Activated naive CD4-positive, alpha-beta T cell treated with anti-CD3 and anti-CD28 coated beads, Interleukin-2, amount 50 U/mL, for 24 hours (primary cell): Measurements from ENCODE around the gene TLN1.
A peak's percentile ranks its signal among the peaks of the same experiment; 100 is the strongest.

Experiments used
- H3K27ac Mint-ChIP-seq: one replicate; pipeline ENCODE4 v1.8.0; 2021; ENCODE audit warnings: mild to moderate bottlenecking, mixed read lengths
- H3K27me3 Mint-ChIP-seq: one replicate; pipeline ENCODE4 v1.8.0; 2021; ENCODE audit warnings: mixed read lengths
- H3K36me3 Mint-ChIP-seq: one replicate; pipeline ENCODE4 v1.8.0; 2021; ENCODE audit warnings: mixed read lengths
- H3K4me1 Mint-ChIP-seq: one replicate; pipeline ENCODE4 v1.8.0; 2021; ENCODE audit warnings: mixed read lengths
- H3K4me3 Mint-ChIP-seq: one replicate; pipeline ENCODE4 v1.8.0; 2021; ENCODE audit warnings: mild to moderate bottlenecking, mixed read lengths
- H3K9me3 Mint-ChIP-seq: one replicate; pipeline ENCODE4 v1.8.0; 2021; ENCODE audit warnings: mixed read lengths

Gene TLN1

DNA sequence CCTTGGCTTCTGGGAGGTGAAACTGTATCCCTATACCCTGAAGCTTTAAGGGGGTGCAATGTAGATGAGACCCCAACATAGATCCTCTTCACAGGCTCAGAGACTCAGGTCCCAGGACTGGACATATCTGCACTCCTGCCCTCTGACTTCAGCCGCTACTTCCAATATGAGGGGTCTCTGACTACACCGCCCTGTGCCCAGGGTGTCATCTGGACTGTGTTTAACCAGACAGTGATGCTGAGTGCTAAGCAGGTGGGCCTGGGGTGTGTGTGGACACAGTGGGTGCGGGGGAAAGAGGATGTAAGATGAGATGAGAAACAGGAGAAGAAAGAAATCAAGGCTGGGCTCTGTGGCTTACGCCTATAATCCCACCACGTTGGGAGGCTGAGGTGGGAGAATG is 52.9 kb downstream of the TLN1 start:
- Mint-ChIP-seq H3K4me3 (no peak overlapping the region), H3K36me3 (no peaks in the 10 kb centered on the region), H3K9me3 (no peaks in the 10 kb centered on the region), H3K4me1 (peaks cover 16% of the 10 kb centered on the region), H3K27ac (no peak overlapping the region), H3K27me3 (no peaks in the 10 kb centered on the region)

DNA sequence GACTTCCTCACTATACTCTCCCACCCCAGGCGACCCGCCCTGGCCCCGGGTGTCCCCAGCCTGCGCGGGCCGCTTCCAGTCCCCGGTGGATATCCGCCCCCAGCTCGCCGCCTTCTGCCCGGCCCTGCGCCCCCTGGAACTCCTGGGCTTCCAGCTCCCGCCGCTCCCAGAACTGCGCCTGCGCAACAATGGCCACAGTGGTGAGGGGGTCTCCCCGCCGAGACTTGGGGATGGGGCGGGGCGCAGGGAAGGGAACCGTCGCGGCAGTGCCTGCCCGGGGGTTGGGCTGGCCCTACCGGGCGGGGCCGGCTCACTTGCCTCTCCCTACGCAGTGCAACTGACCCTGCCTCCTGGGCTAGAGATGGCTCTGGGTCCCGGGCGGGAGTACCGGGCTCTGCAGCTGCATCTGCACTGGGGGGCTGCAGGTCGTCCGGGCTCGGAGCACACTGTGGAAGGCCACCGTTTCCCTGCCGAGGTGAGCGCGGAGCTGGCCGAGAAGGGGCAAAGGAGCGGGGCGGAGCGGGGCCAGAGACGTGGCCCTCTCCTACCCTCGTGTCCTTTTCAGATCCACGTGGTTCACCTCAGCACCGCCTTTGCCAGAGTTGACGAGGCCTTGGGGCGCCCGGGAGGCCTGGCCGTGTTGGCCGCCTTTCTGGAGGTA is 56.1 kb downstream of the TLN1 start:
- H3K4me1 Mint-ChIP-seq = peaks cover 16% of the 10 kb centered on the region
- peak overlapping the region; percentile 82 for H3K4me3 Mint-ChIP-seq
- no peaks in the 10 kb centered on the region for H3K9me3 Mint-ChIP-seq

GRCh38 chr9:35675204-35675603 is 56.8 kb downstream of the TLN1 start:
- Mint-ChIP-seq H3K4me1 (peaks cover 16% of the 10 kb centered on the region), H3K36me3 (no peaks in the 10 kb centered on the region), H3K9me3 (no peaks in the 10 kb centered on the region), H3K4me3 (peak overlapping the region; percentile 64), H3K27ac (no peak overlapping the region), H3K27me3 (no peaks in the 10 kb centered on the region)

More for the DNA sequence above, 56.1 kb downstream of the TLN1 start:
- H3K36me3 Mint-ChIP-seq = no peaks in the 10 kb centered on the region
- H3K27me3 Mint-ChIP-seq = no peaks in the 10 kb centered on the region
- H3K27ac Mint-ChIP-seq = no peak overlapping the region

DNA sequence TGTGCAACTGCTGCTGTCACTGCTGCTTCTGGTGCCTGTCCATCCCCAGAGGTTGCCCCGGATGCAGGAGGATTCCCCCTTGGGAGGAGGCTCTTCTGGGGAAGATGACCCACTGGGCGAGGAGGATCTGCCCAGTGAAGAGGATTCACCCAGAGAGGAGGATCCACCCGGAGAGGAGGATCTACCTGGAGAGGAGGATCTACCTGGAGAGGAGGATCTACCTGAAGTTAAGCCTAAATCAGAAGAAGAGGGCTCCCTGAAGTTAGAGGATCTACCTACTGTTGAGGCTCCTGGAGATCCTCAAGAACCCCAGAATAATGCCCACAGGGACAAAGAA is 58.0 kb downstream of the TLN1 start:
- peaks cover 16% of the 10 kb centered on the region for H3K4me1 Mint-ChIP-seq
- H3K36me3 Mint-ChIP-seq = no peaks in the 10 kb centered on the region
- H3K27me3 Mint-ChIP-seq = no peaks in the 10 kb centered on the region
- H3K9me3 Mint-ChIP-seq = no peaks in the 10 kb centered on the region
- H3K27ac Mint-ChIP-seq = no peak overlapping the region
- no peak overlapping the region for H3K4me3 Mint-ChIP-seq

- H3K4me3 Mint-ChIP-seq = peak within 1 kb of the TSS; percentile 73
Observed at GRCh38 chr9:35673132-35674024, 58.6 kb downstream of the TLN1 start, which contains the start of gene CA9. TSS of gene CA9 (plus strand) at chr9:35673928. CDS start at chr9:35673960, 32 bp downstream.

DNA sequence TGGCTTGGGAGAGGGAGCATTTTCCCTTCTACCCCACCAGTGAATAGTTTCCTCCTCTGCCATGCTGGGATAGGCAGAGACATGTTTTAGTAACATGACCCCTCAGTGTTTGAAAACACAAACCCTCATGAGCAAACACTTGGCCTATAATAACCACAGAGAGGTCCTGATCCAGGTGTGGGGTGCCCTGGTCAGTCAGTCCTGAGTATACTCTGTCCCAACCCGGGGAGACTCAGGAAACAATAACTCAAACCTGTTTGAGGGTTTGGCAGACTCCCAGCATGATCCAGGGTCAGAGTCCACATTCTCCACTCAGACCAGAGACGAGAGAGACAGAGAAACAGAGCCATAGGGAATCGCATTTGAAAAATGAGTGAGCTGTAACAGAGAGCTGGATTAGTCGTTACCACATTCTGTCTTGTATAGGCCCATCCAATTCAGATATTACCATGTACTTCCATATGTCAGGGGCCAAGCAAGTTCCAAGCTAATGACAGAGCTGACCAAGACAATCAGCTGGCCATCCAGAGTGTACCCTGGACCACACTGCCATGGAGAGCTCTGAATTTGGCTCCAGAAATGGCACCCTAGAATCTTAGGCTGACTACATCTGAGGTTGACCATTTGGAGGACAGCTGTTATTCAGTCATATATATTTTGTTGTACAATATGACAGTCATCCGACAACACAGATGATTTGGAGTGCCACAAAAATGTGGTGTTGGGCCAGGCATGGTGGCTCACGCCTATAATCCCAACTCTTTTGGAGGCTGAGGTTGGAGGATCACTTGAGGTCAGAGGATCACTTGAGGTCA is 62.5 kb downstream of the TLN1 start:
- Mint-ChIP-seq H3K4me3 (no peak overlapping the region), H3K36me3 (no peaks in the 10 kb centered on the region), H3K27ac (no peak overlapping the region), H3K27me3 (no peaks in the 10 kb centered on the region), H3K9me3 (no peaks in the 10 kb centered on the region), H3K4me1 (peaks cover 19% of the 10 kb centered on the region)

More at GRCh38 chr9:35673132-35674024, 58.6 kb downstream of the TLN1 start, which contains the start of gene CA9:
- H3K9me3 Mint-ChIP-seq = no peaks in the 10 kb centered on the region
- H3K4me1 Mint-ChIP-seq = peaks cover 16% of the 10 kb centered on the region
- H3K27ac Mint-ChIP-seq = peak within 1 kb of the TSS; percentile 76
- H3K27me3 Mint-ChIP-seq = no peaks in the 10 kb centered on the region
- no peaks in the 10 kb centered on the region for H3K36me3 Mint-ChIP-seq

DNA sequence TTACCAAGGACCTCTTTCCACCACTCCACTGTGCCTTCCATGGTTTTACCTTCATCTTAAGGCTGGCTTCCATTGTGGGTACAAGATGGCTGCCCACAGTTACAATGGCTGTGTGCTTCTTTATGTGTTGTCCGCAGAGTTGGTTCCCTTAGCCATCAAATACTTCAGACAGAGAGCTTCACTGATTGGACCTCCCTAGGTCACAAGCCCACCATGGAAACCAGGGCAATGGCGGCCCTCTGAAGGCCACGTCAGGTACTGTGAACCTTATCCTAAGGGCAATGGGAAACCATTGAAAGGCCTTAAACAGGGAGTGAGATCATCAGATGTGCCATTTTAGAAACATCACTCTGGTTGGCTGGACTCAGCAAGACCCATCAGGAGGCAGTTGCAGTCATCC is 64.1 kb downstream of the TLN1 start:
- Mint-ChIP-seq H3K27ac (no peak overlapping the region), H3K36me3 (no peaks in the 10 kb centered on the region), H3K9me3 (no peaks in the 10 kb centered on the region), H3K4me1 (peaks cover 30% of the 10 kb centered on the region), H3K4me3 (no peak overlapping the region), H3K27me3 (no peaks in the 10 kb centered on the region)

- Mint-ChIP-seq H3K9me3 (no peaks in the 10 kb centered on the region), H3K27ac (no peak overlapping the region), H3K4me3 (peak overlapping the region; percentile 26)
Observed at GRCh38 chr9:35666549-35666948, 65.4 kb downstream of the TLN1 start.

DNA sequence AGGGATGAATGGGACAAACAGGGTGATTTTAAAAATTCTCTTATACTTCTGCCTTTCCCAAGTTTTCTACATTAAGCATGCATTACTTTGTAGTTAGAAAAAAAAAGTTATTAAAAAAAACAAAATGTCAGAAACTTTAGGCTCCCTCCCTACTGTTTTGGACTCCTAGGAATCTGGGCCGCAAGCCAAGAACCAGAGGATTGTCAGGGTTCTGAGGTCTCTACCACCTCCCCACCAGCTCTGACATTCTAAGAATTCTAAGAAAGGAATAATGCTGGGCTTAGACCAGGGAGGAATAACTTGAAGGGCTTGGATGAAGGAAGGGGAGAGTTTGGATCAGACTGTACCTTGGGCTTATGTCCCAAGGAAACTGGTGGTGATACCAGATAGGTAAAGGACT is 66.0 kb downstream of the TLN1 start:
- Mint-ChIP-seq H3K27ac (no peak overlapping the region), H3K9me3 (no peaks in the 10 kb centered on the region), H3K27me3 (no peaks in the 10 kb centered on the region), H3K4me3 (peak overlapping the region; percentile 44), H3K4me1 (peaks cover 47% of the 10 kb centered on the region), H3K36me3 (no peaks in the 10 kb centered on the region)

More at GRCh38 chr9:35666549-35666948, 65.4 kb downstream of the TLN1 start:
- H3K27me3 Mint-ChIP-seq = no peaks in the 10 kb centered on the region
- H3K36me3 Mint-ChIP-seq = no peaks in the 10 kb centered on the region
- peaks cover 44% of the 10 kb centered on the region for H3K4me1 Mint-ChIP-seq

- Mint-ChIP-seq H3K27ac (peak overlapping the region; percentile 59), H3K4me3 (peak overlapping the region; percentile 86), H3K36me3 (no peaks in the 10 kb centered on the region), H3K4me1 (peaks cover 53% of the 10 kb centered on the region), H3K27me3 (no peaks in the 10 kb centered on the region), H3K9me3 (no peaks in the 10 kb centered on the region)
Observed at GRCh38 chr9:35665471-35665818, 66.5 kb downstream of the TLN1 start.

DNA sequence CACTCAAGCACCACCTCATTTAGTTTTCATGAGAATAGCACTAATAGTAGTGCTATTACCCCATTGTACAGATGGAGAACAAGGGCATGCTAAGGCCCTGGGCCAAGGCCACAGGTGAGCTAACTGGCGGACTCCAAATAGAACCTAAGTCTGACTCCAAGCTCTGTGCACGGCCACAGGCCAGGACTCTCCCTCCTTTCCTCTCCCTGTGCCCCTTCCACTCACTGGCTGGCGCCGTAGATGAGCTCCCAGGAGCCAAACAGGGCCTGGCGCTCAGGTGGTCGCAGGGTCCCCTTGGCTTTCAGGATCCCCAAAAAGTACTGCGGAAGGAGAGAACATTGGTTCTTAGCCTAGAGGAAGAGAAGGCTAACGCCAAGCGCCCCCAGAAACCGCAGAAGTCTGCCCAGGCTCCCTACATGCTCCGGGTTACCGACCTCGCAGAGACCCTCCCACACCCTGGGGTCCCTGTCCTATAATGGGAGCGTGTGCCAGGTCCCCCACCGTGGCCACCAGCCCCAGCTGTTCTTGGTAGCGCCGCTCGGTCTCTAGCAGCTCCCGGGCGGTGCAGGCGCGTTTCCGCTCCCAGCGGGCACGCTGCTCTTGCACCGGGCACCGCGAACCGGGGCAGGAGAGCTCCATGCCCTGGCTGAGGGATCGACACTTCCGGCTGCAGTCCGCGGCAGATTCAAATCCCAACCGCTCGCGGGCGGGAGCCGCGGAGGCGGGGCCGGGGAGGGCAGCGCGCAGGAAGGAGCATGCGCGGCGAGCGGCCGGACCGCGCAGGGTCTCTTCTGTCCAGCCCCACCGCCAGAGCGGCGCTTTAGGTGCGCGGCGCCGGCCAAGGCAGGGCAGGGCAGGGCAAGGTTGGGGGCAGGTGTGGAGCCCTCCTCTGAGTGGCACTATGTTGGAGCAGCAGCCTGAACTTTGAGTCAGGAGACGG is 67.2 kb downstream of the TLN1 start, which contains the start of gene ARHGEF39:
TSS of gene ARHGEF39 (minus strand) at position 665 of the 940 bp plus-strand sequence. CDS start at position 639, 26 bp downstream.
- H3K9me3 Mint-ChIP-seq = no peaks in the 10 kb centered on the region
- H3K36me3 Mint-ChIP-seq = no peaks in the 10 kb centered on the region
- peaks cover 60% of the 10 kb centered on the region for H3K4me1 Mint-ChIP-seq
- peak within 1 kb of the TSS; percentile 86 for H3K4me3 Mint-ChIP-seq
- peak within 1 kb of the TSS; percentile 59 for H3K27ac Mint-ChIP-seq
- H3K27me3 Mint-ChIP-seq = no peaks in the 10 kb centered on the region

GRCh38 chr9:35662437-35662836 is 69.6 kb downstream of the TLN1 start:
- Mint-ChIP-seq H3K9me3 (no peaks in the 10 kb centered on the region), H3K27ac (peak overlapping the region; percentile 13), H3K4me1 (peaks cover 77% of the 10 kb centered on the region), H3K27me3 (peaks cover 2% of the 10 kb centered on the region), H3K36me3 (no peaks in the 10 kb centered on the region), H3K4me3 (peak overlapping the region; percentile 23)

- H3K4me3 Mint-ChIP-seq = no peak overlapping the region
- no peaks in the 10 kb centered on the region for H3K9me3 Mint-ChIP-seq
- no peaks in the 10 kb centered on the region for H3K36me3 Mint-ChIP-seq
- peak overlapping the region; percentile 13 for H3K27ac Mint-ChIP-seq
- H3K4me1 Mint-ChIP-seq = peaks cover 83% of the 10 kb centered on the region
- H3K27me3 Mint-ChIP-seq = peaks cover 2% of the 10 kb centered on the region
Observed at GRCh38 chr9:35661756-35662350, 70.1 kb downstream of the TLN1 start.

- H3K27me3 Mint-ChIP-seq = peaks cover 2% of the 10 kb centered on the region
- H3K27ac Mint-ChIP-seq = no peak overlapping the region
- H3K9me3 Mint-ChIP-seq = no peaks in the 10 kb centered on the region
- peaks cover 85% of the 10 kb centered on the region for H3K4me1 Mint-ChIP-seq
- H3K4me3 Mint-ChIP-seq = no peak overlapping the region
- H3K36me3 Mint-ChIP-seq = no peaks in the 10 kb centered on the region
Observed at GRCh38 chr9:35660966-35661415, 71.0 kb downstream of the TLN1 start.
